GM19468 (cell line): ENCODE data around the gene NGRN.
"Not testable (repeated sequence)": the region's sequence is repeated elsewhere in the genome, so short reads cannot be mapped to it uniquely, and the experiment has no call there.

Experiments used
- ATAC-seq: cut with Tn5 transposase; IDR thresholded peaks from one replicate; pipeline ENCODE4 v1.9.1; 2021; ENCODE audit warnings: mild to moderate bottlenecking, moderate library complexity, moderate number of reproducible peaks; ENCODE audit not compliant: unreplicated experiment; ENCODE audit errors: extremely low read depth

Gene NGRN

DNA sequence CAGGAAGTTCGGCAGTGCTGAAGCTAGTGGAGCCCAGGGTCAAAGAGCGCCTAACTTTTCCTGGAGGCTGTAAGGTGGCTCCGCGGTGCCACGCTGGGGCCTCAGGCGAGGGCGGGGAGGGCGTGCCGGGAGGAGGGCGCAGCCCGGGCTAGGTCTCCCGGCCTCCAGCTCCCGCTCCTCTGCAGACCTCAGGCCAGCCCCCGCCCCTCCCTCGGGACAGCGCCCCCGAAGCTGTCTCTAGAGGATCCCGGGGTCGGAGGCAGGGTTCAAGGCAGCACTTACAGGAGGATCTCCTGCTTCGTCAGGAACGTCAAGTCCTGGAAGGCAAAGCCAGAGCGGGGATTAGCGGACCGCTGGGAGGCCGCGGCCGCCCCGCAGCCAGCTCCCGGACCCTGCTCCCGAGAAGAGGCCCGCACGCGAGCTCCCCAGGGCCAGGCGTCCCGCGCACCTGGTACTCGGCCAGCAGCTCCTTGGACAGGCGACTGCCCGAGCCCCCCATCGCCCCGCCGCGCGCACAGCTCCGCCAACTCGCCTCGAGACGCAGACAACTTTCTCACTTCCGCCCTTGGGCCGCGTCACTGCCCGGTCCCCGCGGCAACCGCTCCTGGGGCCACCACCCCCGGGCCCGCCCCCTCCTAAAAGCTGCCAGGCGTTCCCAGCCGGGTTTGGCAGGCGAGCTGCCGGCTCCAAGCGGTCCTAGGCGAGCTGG is 31.9 kb upstream of the NGRN start, which contains the start of gene CIB1:
CIB1 (minus strand) TSS at position 555 of the 709 bp plus-strand sequence; CDS start at position 499, 56 bp downstream.
- peak; percentile 65 for ATAC-seq

DNA sequence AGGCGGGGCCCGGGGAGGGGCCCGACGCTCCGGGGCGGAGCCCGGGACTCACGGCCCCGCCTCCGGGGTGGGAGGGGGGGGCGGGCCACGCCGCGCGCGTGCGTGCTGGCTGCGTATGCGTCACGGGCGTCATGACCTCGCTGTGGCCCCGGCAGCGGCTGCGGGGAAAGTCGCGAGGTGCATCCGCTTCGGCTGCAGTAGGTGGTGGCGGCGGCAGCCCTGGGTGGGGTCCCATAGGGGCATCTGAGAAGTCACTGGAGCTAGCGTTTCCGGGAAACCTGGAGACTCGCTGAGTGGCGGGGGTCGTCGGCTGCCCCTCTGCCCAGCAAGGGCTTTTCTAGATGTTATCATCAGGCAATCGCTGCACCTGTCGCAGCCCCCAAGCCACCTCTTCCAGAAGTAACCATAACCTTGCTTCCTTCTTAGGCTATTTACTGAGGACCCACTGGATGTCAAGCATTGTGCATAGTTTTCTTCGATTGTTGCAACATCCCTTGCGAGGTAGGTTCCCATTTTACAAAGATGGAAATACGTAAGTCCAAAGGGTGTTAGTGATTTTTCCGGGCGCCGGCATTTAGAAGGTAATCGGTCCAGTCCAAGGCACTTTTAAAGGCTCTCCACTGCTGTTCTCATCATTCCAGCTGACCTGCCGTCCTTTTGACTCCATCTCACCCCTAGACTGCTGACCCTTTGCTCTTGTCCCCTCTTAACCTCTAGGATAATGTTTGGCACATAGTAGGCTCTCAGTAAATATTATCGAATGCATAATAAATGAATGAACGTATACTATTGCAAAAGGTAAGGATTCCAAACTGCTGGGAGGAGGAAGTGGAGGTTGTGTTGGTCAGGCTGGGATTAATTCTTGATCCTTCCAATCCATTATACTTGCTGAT is 31.1 kb upstream of the NGRN start, which contains the start of gene GDPGP1:
GDPGP1 (plus strand) TSS at position 114 of the 893 bp plus-strand sequence. CDS start 6,700 bp downstream, outside the sequence.
- ATAC-seq: peak; percentile 48

DNA sequence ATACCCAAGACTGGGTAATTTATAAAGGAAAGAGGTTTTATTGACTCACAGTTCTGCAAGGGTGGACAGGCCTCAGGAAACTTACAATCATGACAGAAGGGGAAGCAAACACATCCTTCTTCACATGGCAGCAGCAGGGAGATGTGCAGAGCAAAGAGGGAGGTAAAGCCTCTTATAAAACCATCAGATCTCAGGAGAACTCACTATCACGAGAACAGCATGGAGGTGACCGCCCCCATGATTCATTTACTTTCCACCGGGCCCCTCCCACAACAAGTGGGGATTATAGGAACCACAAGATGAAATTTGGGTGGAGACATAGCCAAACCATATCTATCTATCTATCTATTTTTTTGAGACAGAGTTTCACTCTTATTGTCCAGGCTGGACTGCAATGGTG is 26.1 kb upstream of the NGRN start:
- no peak for ATAC-seq

DNA sequence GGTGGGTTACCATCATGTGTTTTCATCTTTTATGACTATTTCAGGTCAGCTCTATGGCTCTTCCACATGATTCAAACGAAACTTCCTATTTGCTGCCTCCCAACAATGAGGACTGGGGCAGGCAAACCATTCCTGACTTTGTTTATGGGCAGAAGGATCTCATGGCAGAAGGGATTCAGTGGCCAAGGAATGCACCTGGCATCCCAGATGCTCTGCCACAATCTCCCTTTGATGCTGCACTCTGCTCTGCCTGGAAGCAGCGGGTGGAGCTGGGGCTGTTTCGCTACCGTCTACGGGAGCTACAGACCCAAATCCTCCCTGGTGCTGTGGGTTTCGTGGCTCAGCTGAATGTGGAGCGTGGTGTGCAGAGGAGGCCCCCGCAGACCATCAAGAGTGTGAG is 24.6 kb upstream of the NGRN start:
- no peak for ATAC-seq

DNA sequence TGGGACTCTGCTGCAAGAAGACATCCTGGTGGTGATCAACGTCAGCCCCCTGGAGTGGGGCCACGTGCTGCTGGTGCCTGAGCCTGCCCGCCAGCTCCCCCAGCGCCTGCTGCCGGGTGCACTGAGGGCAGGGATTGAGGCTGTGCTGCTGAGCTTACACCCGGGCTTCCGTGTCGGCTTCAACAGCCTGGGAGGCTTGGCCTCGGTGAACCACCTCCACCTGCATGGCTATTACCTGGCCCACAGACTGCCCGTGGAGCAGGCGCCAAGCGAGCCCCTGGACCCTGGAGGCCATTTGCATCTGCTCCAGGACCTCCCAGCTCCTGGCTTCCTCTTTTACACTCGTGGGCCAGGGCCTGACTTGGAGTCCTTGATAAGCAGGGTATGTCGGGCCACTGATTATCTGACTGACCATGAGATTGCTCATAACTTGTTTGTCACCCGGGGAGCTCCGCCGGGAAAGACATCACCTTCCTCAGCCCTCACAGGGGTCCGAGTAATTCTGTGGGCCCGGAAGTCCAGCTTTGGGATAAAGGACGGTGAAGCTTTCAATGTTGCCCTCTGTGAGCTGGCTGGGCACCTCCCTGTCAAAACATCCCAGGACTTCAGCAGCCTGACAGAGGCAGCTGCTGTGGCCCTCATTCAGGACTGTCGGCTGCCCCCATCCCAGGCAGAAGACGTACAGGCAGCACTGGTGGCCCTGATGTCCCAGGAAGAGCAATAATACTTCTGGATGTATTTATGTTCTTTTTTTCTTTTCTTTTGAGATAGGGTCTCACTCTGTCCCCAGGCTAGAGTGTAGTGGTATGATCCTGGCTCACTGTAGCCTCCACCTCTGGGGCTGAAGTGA is 23.9 kb upstream of the NGRN start:
- no peak for ATAC-seq

DNA sequence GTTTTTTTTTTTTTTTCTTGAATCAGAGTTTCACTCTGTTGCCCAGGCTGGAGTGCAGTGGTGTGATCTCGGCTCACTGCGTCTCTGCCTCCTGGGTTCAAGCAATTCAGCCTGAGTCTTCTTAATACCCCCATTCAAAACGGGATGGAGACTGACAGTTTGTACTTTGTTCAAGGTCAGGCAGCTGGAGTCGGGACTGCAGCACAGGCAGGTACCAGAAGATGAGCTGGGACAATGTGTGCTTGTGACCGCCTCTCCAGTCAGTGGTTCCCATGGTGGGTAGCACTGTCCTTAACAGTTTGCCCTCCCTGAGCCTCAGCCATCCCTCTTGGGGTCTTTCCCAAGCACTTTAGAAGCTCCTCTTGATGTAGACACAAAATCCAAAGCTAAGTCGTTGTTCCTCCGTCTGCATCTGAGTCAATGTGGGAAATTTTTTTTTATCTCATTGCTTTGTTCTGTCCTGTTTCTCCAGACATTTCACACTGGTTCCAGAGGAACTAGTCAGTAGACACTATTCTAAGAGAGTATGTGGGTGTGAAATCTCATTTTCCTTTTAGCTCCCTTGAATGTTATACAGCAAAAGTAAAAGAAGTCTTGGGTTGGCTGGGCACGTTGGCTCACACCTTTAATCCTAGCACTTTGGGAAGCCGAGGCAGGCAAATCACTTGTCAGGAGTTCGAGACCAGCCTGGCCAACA is 21.4 kb upstream of the NGRN start:
- no peak for ATAC-seq

DNA sequence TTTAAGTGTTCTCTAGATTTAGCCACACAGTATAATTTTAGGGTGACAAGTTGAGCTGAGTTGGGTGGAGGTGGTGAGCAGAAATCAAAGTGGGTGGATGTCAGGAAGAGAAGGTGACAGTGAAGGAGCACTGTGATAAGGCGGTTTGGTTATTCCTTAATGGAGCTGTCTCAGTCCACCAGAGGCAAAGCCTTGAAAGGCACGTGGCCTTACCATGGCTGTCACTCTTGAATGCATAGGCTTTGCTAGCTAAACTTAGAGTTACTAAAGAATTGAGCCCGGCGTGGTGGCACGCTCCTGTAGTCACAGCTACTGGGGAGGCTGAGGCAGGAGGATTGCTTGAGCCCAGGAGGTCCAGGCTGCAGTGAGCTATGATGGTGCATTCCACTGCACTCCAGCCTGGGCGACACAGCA is 16.7 kb upstream of the NGRN start:
- no peak for ATAC-seq

DNA sequence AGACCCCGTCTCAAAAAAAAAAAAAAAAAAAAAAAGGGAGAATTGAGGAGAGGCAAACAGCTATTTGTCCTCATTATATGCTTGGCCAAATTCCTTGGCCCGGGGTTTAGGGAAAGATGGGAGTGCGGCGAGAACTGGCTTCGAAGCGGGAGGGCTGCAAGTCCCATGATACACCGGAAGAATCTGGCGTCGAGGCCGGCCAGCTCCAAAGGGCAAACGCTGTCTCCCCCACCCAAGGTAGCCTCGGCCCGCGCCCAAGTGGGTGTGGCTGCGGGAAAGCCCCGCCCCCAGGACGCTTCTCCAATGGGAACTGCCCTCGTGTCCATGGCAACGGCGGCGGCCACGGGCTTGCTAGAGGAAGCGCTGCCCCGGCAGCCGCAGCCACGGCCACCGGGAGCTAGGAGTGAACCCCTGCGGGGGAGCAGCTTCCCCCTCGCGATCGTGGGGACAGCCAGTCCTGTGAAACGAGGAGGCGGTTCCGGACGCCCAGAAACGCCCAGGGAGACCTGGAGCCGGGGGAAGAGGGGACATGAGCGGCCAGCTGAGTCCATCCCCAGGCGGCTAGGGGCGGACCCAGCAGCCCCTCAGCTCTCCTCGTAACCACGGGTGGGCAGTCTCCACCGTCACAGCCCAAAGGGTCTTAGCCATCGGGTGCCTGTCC is 16.1 kb upstream of the NGRN start, which contains the start of gene TTLL13:
TTLL13 (plus strand) TSS at position 354 of the 661 bp plus-strand sequence. CDS start 1,075 bp downstream, outside the sequence.
- ATAC-seq: no peak

DNA sequence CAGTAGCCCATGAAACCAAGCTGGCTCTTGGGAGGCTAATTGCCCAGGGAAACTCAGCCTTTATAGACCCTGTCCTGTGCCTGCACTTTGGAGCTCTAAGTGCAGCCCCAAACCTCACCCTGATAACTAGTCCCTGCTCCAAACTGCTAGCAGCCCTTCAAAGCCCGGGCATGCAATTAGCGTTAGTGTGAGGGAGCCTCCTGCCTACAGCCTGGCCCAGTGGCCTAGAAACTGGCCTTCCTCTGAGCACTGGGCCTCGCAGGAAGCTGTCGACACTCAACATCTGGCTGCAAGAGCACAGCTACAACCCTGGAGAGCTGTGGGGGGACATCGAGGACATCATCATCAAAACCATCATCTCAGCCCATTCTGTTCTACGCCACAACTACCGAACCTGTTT is 7.7 kb upstream of the NGRN start:
- no peak for ATAC-seq

DNA sequence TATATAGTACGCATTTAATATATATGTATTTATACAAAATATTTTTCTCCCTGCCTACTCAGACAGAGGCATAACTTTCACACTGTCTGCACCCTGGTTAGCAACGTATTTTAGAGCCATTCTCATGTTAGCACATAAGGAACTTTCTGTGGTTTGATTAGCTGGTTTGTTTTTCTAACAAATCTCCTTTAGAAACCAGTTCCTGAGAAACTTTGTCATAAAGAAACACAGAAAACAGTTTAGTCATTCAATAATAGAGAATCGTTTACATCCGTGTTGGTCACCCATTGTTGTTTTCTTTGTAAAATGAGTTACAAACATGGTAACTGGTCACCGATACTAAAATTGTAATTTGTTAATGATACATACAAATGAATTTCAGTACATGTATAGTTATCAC is 5.9 kb upstream of the NGRN start:
- peak; percentile 60 for ATAC-seq

DNA sequence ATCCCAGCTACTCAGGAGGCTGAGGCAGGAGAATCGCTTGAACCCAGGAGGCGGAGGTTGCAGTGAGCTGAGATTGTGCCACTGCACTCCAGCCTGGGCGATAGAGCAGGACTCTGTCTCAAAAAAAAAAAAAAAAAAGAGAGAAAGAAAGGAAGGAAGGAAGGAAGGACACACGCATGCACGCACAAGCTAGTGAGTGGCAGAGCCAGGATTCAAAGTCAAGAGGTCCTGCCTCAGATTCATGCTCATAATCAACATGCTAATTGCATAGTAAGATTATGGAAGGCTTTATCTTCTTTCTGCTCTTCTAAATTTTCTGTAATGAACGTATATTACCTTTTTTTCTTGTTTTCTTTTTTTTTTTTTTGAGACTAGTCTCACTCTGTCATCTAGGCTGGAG is 4.7 kb upstream of the NGRN start:
- ATAC-seq: not testable (repeated sequence)

DNA sequence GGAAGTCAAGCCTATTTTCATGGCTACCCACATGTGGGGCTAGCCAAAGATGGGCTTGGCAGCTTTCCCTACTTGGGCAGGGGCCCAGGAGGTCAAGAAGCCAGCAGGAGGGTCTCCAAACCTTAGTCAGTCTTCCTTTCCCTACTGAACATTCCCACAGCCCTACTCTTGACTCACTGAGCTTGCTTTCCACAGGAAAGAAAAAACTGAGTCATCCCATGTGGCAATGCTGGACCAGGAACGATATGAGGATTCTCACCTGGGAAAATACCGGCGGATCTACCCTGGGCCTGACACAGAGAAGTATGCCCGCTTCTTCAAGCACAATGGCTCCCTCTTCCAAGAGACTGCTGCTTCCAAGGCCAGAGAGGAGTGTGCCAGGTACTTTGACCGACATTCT is 3.7 kb upstream of the NGRN start:
- ATAC-seq: no peak

DNA sequence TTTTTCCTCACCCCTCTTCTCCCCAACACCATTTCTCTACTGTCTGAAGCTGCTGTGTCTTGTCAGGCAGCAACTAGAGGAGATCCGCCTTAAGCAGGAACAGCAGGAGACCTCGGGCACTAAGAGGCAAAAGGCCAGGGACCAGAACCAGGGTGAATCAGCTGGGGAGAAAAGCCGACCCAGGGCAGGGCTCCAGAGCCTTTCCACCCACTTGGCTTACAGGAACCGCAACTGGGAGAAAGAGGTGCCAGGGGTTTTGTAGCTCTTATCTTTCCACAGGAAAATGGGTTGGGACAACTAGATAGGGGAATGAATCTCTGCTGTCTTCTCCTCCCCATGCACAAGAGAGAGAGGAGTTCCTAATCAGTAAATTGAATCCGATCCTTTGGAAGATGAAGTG is 3.0 kb upstream of the NGRN start:
- no peak for ATAC-seq

DNA sequence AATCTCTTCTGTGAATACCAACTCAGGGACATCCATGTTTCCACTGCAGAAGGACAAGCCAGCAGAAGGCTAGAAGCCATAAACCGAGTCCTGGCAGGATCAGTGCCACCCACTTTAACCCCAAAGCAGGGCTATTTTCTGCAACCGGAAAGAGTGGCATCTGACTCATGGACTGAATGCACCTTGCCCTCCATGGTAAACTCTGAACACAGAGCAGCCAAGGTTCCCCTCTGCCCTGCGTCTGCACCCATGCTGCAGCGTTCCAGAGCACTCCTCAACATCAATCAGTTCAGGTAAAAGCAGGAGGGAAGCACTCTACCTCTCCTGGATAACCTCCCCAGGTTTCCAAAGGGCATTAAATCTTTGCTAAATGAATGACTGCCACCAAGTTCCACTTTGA is 801 bp upstream of the NGRN start:
- no peak for ATAC-seq

DNA sequence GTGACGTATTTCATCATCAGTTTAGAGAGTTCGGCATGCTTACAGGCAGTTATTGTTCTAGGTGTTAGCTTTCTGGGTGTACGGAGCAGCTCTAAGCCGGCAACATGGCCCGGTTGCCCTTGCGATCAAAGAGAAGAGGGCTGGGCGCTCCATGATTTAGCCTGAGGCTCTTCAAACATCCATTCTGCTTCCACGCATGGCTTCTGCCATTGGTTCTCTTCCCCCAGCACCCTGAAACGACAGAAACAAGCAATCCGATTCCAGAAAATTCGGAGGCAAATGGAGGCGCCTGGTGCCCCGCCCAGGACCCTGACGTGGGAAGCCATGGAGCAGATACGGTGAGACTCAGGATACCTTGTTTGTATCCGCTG is 574 bp downstream of the NGRN start:
- ATAC-seq: no peak

DNA sequence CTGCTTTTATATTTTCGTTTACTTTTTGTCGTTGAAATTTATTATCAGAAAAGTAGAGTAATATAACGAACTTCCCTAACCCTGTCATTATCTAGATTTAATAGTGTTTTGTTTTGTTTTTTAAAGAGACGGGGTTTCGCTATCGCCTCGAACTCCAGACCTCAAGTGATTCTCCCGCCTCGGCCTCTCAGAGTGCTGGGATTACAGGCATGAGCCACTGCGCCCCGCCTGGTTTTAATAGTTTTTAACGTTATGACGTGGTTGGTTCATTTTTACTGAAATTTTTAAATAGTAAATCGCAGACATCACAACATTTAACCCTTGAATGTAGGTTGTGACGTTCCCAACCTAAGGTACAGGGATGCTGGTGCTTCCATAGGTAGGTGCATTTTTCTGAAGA is 1.0 kb downstream of the NGRN start:
- ATAC-seq: no peak

DNA sequence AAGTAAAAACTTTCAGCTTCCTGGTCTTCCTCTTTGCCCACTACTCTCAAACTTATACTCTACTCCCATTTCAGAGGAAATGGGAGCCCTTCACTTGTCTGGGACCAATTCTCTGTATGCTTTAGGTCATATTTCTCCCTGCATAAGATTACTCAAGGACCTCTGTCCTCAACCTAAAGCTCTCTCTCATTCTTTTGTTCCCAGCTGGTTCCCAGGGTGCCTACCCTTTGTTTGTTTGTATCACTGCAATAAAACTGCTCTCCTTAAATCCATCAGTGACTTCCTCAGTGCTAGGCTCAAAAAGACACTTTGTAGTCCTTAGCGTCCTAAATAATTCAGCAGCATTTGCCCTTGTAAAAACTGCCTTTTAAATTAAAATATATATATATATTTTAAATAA is 2.9 kb downstream of the NGRN start:
- ATAC-seq: no peak

DNA sequence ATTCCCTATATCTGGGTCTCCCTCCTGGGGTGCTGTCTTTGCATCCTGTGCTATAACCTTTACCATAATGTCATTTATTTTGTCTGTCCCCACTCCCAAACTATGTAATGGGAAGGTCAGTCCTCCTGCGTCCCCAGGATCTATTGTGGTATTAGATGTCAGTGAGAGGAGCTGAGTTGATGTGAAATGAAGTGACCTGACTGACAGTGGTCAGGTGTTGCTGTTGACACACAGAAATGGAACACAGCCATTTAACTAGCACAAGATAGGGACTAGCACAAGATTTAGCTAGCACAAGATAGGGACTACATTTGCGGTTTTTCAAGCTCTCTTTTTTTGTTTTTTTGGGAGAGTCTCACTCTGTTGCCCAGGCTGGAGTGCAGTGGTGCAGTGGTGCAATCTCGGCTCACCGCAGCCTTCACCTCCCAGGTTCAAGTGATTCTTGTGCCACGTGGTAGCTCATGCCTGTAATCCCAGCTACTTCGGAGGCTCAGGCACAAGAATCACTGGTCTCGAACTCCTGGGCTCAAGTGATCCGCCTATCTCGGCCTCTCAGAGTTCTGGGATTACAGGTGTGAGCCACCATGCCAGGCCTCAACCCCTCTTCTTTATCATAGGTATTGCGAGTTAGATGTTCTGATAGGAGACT is 5.2 kb downstream of the NGRN start:
- no peak for ATAC-seq
